Osteoblast (primary cell): Measurements from ENCODE around the gene COL4A6. TPM values are rescaled to one million over a fixed set of nuclear protein-coding genes. Genes with fewer than 3 reads are reported as not detected.

ENCODE experiments used
- DNase-seq: peaks from one replicate; pipeline ENCODE4 v3.0.0; 2011; ENCODE audit warnings: low spot score, mixed read lengths; ENCODE audit not compliant: insufficient read length; ENCODE audit errors: missing footprints
- H2AFZ ChIP-seq: 2 replicates; pipeline ENCODE4 v1.6.0; 2011; ENCODE audit warnings: mild to moderate bottlenecking, low read length
- H3K27ac ChIP-seq: 2 replicates; pipeline ENCODE4 v1.5.1; 2011; ENCODE audit warnings: mild to moderate bottlenecking, low read depth, low read length, moderate library complexity
- H3K27me3 ChIP-seq: 2 replicates; pipeline ENCODE4 v1.6.0; 2012; ENCODE audit warnings: mild to moderate bottlenecking, control low read depth, inconsistent platforms, low read length, moderate library complexity; ENCODE audit not compliant: insufficient read depth
- H3K36me3 ChIP-seq: 2 replicates; pipeline ENCODE4 v1.5.1; 2011; ENCODE audit warnings: mild to moderate bottlenecking, low read length, control low read depth, moderate library complexity; ENCODE audit not compliant: insufficient read depth
- H3K4me1 ChIP-seq: 2 replicates; pipeline ENCODE4 v1.5.1; 2011; ENCODE audit warnings: mild to moderate bottlenecking, low read length, control low read depth, moderate library complexity; ENCODE audit not compliant: insufficient read depth
- H3K4me2 ChIP-seq: 2 replicates; pipeline ENCODE4 v1.6.0; 2011; ENCODE audit warnings: mild to moderate bottlenecking, low read length; ENCODE audit not compliant: insufficient read depth
- H3K4me3 ChIP-seq: fragments of 200-600 bp; sonication (generic); 3 replicates; pipeline ENCODE4 v1.5.1; 2012; ENCODE audit warnings: mild to moderate bottlenecking, low read length, inconsistent platforms; ENCODE audit not compliant: insufficient read depth
- H3K79me2 ChIP-seq: 2 replicates; pipeline ENCODE4 v1.6.0; 2012; ENCODE audit warnings: mild to moderate bottlenecking, low read length, control low read depth, inconsistent platforms; ENCODE audit not compliant: insufficient read depth
- H3K9me3 ChIP-seq: 2 replicates; pipeline ENCODE4 v1.5.1; 2011; ENCODE audit warnings: low read depth, low read length, control low read depth
- H4K20me1 ChIP-seq: 2 replicates; pipeline ENCODE4 v1.6.0; 2012; ENCODE audit warnings: mild to moderate bottlenecking, low read length, control low read depth; ENCODE audit not compliant: insufficient read depth
- total RNA-seq: library from RNA; depleted of rRNA; stranded (reverse); fragments of >200 nt; gene quantifications from 2 replicates; pipeline ENCODE4 v1.2.3, GENCODE V29; 2012
- TF ChIP-seq, protein P1 (sequence below): IDR thresholded peaks from 2 replicates; pipeline ENCODE4 v1.5.1; 2011; ENCODE audit warnings: mild to moderate bottlenecking, low read depth, low read length, moderate library complexity; ENCODE audit errors: extremely low read depth

COL4A6 gene
- total RNA-seq, 1 donor, result not detected

DNA sequence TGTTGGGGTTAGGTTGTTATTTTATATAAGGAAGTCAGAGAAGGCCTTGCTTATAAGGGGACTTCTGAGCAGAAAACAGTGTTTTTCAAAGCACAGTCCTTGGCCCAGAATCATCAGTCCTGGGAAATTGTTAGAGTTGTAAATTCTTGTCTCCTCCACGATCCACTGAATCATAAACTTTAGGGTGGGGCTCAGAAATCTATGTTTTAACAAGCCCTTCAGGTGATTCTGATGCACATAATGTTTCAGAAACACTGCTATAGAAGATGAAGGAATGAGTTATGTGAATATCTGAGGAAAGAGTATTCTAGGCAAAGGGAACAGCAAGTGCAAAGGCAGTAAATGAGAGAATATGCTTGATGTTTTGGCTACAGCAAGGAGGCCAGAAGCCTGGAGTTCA, 121.8 kb downstream of the COL4A6 start:
- Histone ChIP-seq H3K79me2 (no peaks in the 10 kb centered on the region), H3K36me3 (no peaks in the 10 kb centered on the region), H2AFZ (no peak overlapping the region), H3K9me3 (no peaks in the 10 kb centered on the region), H3K4me2 (no peak overlapping the region), H3K27me3 (peaks cover 3% of the 10 kb centered on the region), H3K27ac (no peak overlapping the region), H3K4me1 (no peaks in the 10 kb centered on the region), H3K4me3 (no peak overlapping the region), H4K20me1 (no peaks in the 10 kb centered on the region)
- no peak for DNase-seq
- TF ChIP-seq, protein P1, sequence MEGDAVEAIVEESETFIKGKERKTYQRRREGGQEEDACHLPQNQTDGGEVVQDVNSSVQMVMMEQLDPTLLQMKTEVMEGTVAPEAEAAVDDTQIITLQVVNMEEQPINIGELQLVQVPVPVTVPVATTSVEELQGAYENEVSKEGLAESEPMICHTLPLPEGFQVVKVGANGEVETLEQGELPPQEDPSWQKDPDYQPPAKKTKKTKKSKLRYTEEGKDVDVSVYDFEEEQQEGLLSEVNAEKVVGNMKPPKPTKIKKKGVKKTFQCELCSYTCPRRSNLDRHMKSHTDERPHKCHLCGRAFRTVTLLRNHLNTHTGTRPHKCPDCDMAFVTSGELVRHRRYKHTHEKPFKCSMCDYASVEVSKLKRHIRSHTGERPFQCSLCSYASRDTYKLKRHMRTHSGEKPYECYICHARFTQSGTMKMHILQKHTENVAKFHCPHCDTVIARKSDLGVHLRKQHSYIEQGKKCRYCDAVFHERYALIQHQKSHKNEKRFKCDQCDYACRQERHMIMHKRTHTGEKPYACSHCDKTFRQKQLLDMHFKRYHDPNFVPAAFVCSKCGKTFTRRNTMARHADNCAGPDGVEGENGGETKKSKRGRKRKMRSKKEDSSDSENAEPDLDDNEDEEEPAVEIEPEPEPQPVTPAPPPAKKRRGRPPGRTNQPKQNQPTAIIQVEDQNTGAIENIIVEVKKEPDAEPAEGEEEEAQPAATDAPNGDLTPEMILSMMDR, result no peak

DNA sequence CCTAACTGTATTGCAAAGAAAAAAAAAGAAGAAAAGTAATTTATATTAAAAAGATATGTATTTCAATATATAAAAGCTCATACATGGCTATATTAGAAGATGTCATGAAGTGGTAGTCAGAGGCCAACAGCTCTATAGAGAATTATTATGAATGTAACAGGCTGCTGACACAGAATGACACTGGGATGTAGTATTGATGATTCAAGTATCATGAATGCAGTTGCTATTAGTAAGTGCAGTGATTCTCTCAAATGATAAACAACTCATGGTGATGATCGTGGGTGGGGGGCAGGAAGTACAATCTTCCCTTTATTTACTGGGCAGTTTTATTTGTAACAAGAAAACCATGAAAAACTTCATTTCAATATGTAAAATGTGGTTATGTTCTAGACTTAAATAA, 124.6 kb downstream of the COL4A6 start:
- DNase-seq, result no peak

DNA sequence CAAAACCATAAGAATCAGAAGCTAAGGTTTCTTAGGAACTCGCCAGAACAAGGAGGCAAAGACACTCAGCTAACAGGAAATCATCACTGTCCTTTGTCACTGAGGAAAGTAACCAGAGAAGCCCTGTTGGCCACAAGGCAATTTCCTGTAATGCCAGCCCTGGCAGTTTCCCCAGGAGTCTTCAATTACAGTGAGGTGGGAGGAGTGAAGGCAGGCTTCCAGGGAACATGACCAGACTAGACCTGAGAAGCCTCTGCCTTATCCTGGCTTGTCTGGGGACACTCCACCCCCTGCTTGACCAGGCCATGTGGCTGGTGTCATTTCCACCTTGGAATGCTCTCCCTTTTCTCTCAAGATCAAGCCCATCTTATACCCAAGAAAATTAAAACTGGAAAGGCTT, 125.3 kb downstream of the COL4A6 start:
- Histone ChIP-seq H3K79me2 (no peaks in the 10 kb centered on the region), H4K20me1 (no peaks in the 10 kb centered on the region), H2AFZ (no peak overlapping the region), H3K27me3 (peaks cover 6% of the 10 kb centered on the region), H3K4me1 (no peaks in the 10 kb centered on the region), H3K27ac (no peak overlapping the region), H3K9me3 (no peaks in the 10 kb centered on the region), H3K4me2 (no peak overlapping the region), H3K36me3 (no peaks in the 10 kb centered on the region), H3K4me3 (no peak overlapping the region)
- no peak for DNase-seq
- TF ChIP-seq, protein P1, result no peak

More for the DNA sequence above, 124.6 kb downstream of the COL4A6 start:
- no peaks in the 10 kb centered on the region for H4K20me1 ChIP-seq
- no peaks in the 10 kb centered on the region for H3K79me2 ChIP-seq
- H3K9me3 ChIP-seq, result no peaks in the 10 kb centered on the region
- TF ChIP-seq, protein P1, result no peak
- no peak overlapping the region for H3K4me3 ChIP-seq
- no peaks in the 10 kb centered on the region for H3K36me3 ChIP-seq
- no peaks in the 10 kb centered on the region for H3K4me1 ChIP-seq
- H3K4me2 ChIP-seq, result no peak overlapping the region
- no peak overlapping the region for H2AFZ ChIP-seq
- peaks cover 6% of the 10 kb centered on the region for H3K27me3 ChIP-seq
- no peak overlapping the region for H3K27ac ChIP-seq

DNA sequence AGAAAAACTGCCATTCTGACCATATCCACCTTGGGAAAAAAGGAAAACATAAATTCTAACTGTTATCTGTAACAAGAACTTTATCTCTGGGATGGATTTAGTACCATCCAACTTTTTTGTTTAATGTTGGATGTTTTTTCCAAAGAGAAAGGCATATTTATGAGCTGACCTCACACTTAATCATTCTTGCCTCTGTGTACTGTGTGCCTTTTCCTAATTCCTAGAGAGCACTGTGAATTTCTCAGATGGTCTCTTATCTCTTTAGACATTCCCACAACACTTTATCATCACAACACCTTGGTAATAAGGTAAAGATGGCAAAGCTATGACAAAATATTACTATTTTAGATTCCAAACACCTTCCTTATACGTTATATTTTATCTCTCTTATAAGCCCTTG, 126.2 kb downstream of the COL4A6 start:
- no peak overlapping the region for H3K27ac ChIP-seq
- H3K79me2 ChIP-seq, result no peaks in the 10 kb centered on the region
- DNase-seq, result peak; percentile 8
- H3K9me3 ChIP-seq, result no peaks in the 10 kb centered on the region
- H3K4me1 ChIP-seq, result no peaks in the 10 kb centered on the region
- no peaks in the 10 kb centered on the region for H4K20me1 ChIP-seq
- TF ChIP-seq, protein P1, result no peak
- peaks cover 6% of the 10 kb centered on the region for H3K27me3 ChIP-seq
- no peak overlapping the region for H3K4me3 ChIP-seq
- no peak overlapping the region for H3K4me2 ChIP-seq
- H2AFZ ChIP-seq, result no peak overlapping the region
- no peaks in the 10 kb centered on the region for H3K36me3 ChIP-seq
